HCT116 (cell line): ENCODE results near the gene UROD. TPM values are rescaled to one million over a fixed set of nuclear protein-coding genes. Genes with fewer than 3 reads are reported as not detected.

ENCODE experiments used
- ATAC-seq: fragments of 200-7000 bp; cut with Tn5 transposase; 2 replicates; pipeline ENCODE4 v1.9.1; 2020; ENCODE audit warnings: mild to moderate bottlenecking, moderate library complexity
- BruUV-seq: library from RNA; stranded (reverse); fragments of 400-500 nt; replicated peaks from 2 replicates; lab custom pipeline; 2021; lab: Mats Ljungman, UMichigan
- CTCF ChIA-PET: fragments of 300-600 bp; sonication (Branson Sonifier 250); formaldehyde crosslinking; loops from one replicate; lab custom pipeline; 2021; ENCODE audit warnings: antibody characterized with exemption; lab: Charles Lee
- POLR2A ChIA-PET: fragments of 300-600, 350-600 bp; sonication (Branson Sonifier 250); formaldehyde crosslinking; loops from one replicate; lab custom pipeline; 2021; ENCODE audit warnings: antibody characterized with exemption; lab: Charles Lee
- RAD21 ChIA-PET, 2 experiments: fragments of 300-600 bp; sonication (Branson Sonifier 250); formaldehyde crosslinking; loops; one replicate each; lab custom pipeline; 2023; ENCODE audit warnings: low total read pairs in 2 of 2; ENCODE audit not compliant: uncharacterized antibody in 2 of 2, unreplicated experiment in 2 of 2, low non-redundant PET in 1 of 2; lab: Charles Lee
- DNase-seq: peaks from one replicate; pipeline ENCODE4 v3.0.0-alpha.2; 2010; ENCODE audit warnings: low read depth, low spot score
- H2AFZ ChIP-seq: fragments of 200-600 bp; shearing (Covaris generic), sonication (generic); 2 replicates; pipeline ENCODE4 v1.6.1; 2017; ENCODE audit warnings: low read depth, mixed run types, mixed read lengths, antibody characterized with exemption, low read length; ENCODE audit not compliant: poor library complexity, severe bottlenecking
- H3K27ac ChIP-seq: 2 replicates; pipeline ENCODE4 v1.5.1; 2012; ENCODE audit warnings: low read depth, low read length
- H3K27me3 ChIP-seq: fragments of 200-600 bp; sonication (generic); 2 replicates; pipeline ENCODE4 v1.6.1; 2016; ENCODE audit warnings: mixed run types, low read length, mixed read lengths; ENCODE audit not compliant: insufficient read depth
- H3K36me3 ChIP-seq, 2 experiments: fragments of 200-500 bp in 1 of 2; fragments of 200-600 bp in 1 of 2; sonication (Bioruptor generic) in 1 of 2; sonication (generic) in 1 of 2; 2 replicates each; pipeline versions ENCODE4 v1.5.1 to v1.6.1; 2014 to 2016; ENCODE audit warnings: low read length in 2 of 2, inconsistent platforms in 1 of 2, mixed read lengths in 1 of 2, mixed run types in 1 of 2; ENCODE audit not compliant: insufficient read depth in 2 of 2, control insufficient read depth in 1 of 2
- H3K4me1 ChIP-seq, 2 experiments: fragments of 200-600 bp in 1 of 2; sonication (generic) in 1 of 2; 2 replicates each; pipeline versions ENCODE4 v1.5.1 to v1.6.1; 2012 to 2017; ENCODE audit warnings: low read length in 2 of 2, inconsistent platforms in 1 of 2, mild to moderate bottlenecking in 1 of 2, mixed read lengths in 1 of 2, mixed run types in 1 of 2, moderate library complexity in 1 of 2; ENCODE audit not compliant: insufficient read depth in 2 of 2, control insufficient read depth in 1 of 2
- H3K4me2 ChIP-seq: fragments of 200-600 bp; sonication (generic); 2 replicates; pipeline ENCODE4 v1.6.1; 2017; ENCODE audit warnings: mixed run types, low read length, mixed read lengths
- H3K4me3 ChIP-seq, 2 experiments: fragments of 200-600 bp in 1 of 2; sonication (generic) in 1 of 2; replicated peaks in 1 of 2; 2 replicates each; pipeline ENCODE4 v1.5.1; 2011 to 2016; ENCODE audit warnings: low read length in 2 of 2, control low read depth in 1 of 2, low read depth in 1 of 2, mild to moderate bottlenecking in 1 of 2, mixed read lengths in 1 of 2, mixed run types in 1 of 2
- H3K79me2 ChIP-seq: fragments of 200-600 bp; sonication (generic); 2 replicates; pipeline ENCODE4 v1.6.1; 2017; ENCODE audit warnings: mild to moderate bottlenecking, mixed run types, low read length, moderate library complexity, mixed read lengths; ENCODE audit not compliant: insufficient read depth
- H3K9ac ChIP-seq: fragments of 200-600 bp; sonication (generic); 2 replicates; pipeline ENCODE4 v1.6.1; 2016; ENCODE audit warnings: low read length, mixed read lengths
- H3K9me2 ChIP-seq: fragments of 200-600 bp; sonication (generic), shearing (Covaris generic); 2 replicates; pipeline ENCODE4 v1.6.1; 2017; ENCODE audit warnings: mixed run types, mild to moderate bottlenecking, moderate library complexity; ENCODE audit not compliant: insufficient read depth
- H3K9me3 ChIP-seq, 2 experiments: fragments of 200-500 bp in 1 of 2; fragments of 200-600 bp in 1 of 2; sonication (Bioruptor generic) in 1 of 2; sonication (generic) in 1 of 2; 2 replicates each; pipeline ENCODE4 v1.6.1; 2014 to 2017; ENCODE audit warnings: low read length in 2 of 2, mixed read lengths in 2 of 2, inconsistent platforms in 1 of 2, low read depth in 1 of 2, mild to moderate bottlenecking in 1 of 2, mixed run types in 1 of 2, moderate library complexity in 1 of 2; ENCODE audit not compliant: control insufficient read depth in 1 of 2, insufficient read depth in 1 of 2
- H4K20me1 ChIP-seq: fragments of 200-600 bp; sonication (generic), shearing (Covaris generic); 2 replicates; pipeline ENCODE4 v1.6.1; 2017; ENCODE audit warnings: mixed run types, mild to moderate bottlenecking, moderate library complexity; ENCODE audit not compliant: insufficient read depth
- ATF3 ChIP-seq: IDR thresholded peaks from 2 replicates; pipeline ENCODE4 v1.6.1; 2012
- EGR1 ChIP-seq: IDR thresholded peaks from 2 replicates; pipeline ENCODE4 v1.6.1; 2012; ENCODE audit warnings: low read depth
- ELF1 ChIP-seq: IDR thresholded peaks from 2 replicates; pipeline ENCODE4 v1.6.1; 2012; ENCODE audit warnings: low read depth, borderline replicate concordance
- JUND ChIP-seq: IDR thresholded peaks from 2 replicates; pipeline ENCODE4 v1.6.1; 2012
- POLR2AphosphoS5 ChIP-seq: IDR thresholded peaks from 2 replicates; pipeline ENCODE4 v1.6.1; 2011; ENCODE audit warnings: mild to moderate bottlenecking, low read depth, low read length, moderate library complexity
- REST ChIP-seq: IDR thresholded peaks from 2 replicates; pipeline ENCODE4 v1.6.1; 2012; ENCODE audit warnings: low read depth
- SRF ChIP-seq: IDR thresholded peaks from 2 replicates; pipeline ENCODE4 v1.6.1; 2012; ENCODE audit warnings: low read depth
- YY1 ChIP-seq: IDR thresholded peaks from 2 replicates; pipeline ENCODE4 v1.6.1; 2011; ENCODE audit warnings: low read length, low read depth, moderate library complexity, mild to moderate bottlenecking; ENCODE audit not compliant: insufficient replicate concordance; ENCODE audit errors: extremely low read depth
- ZFX ChIP-seq: fragments of 450-650 bp; IDR thresholded peaks from 2 replicates; pipeline ENCODE4 v1.6.1; 2017
- ZNF274 ChIP-seq: fragments of 200-500 bp; sonication (Bioruptor generic); IDR thresholded peaks from 2 replicates; pipeline ENCODE4 v1.6.1; 2014; ENCODE audit warnings: mild to moderate bottlenecking, low read depth, low read length, inconsistent platforms
- intact Hi-C: fragments of 100-400 bp; cut with micrococcal nuclease; formaldehyde crosslinking; loops from 2 replicates; pipeline ENCODE4 v1.10.0; 2022
- total RNA-seq: library from RNA; stranded (reverse); gene quantifications from one replicate; pipeline ENCODE4 v1.2.1, GENCODE V29; 2021; ENCODE audit not compliant: unreplicated experiment

Gene UROD
- total RNA-seq, 1 experiment from 2014 or later: 73.7 TPM

GRCh38 chr1:45009296-45009865 lies 2.7 kb upstream of the UROD start:
- Histone ChIP-seq H3K9me3 (no peaks in the 10 kb centered on the region), H3K4me3 (no peak overlapping the region; a peak in 1 of 4 replicates), H4K20me1 (no peaks in the 10 kb centered on the region), H3K27ac (no peak overlapping the region), H3K9me2 (no peaks in the 10 kb centered on the region), H3K9ac (no peak overlapping the region), H3K36me3 (peaks cover 8 to 10% of the 10 kb centered on the region in 2 experiments; a peak in 2 of 4 replicates), H3K27me3 (no peaks in the 10 kb centered on the region), H3K4me2 (peak overlapping the region; percentile 80), H2AFZ (no peak overlapping the region), H3K79me2 (peaks cover 12% of the 10 kb centered on the region; the same call in 1 of the 2 replicates), H3K4me1 (peaks cover 9 to 28% of the 10 kb centered on the region in 2 experiments; a peak in 3 of 4 replicates)
- ChIA-PET RAD21 (no interaction called here), POLR2A (interaction anchor here (3.1 to 5.4 kb wide), 2 partner anchors 288 to 293 kb away, joined by 20 to 35 read pairs; no protein-coding TSS in a partner anchor), CTCF (no interaction called here)
- intact Hi-C loops: no loop called here
- TF ChIP-seq POLR2AphosphoS5 (no peak), SRF (no peak), EGR1 (no peak), ATF3 (no peak), ZFX (no peak), JUND (no peak), ZNF274 (no peak), YY1 (no peak), ELF1 (no peak), REST (no peak)
- DNase-seq: no peak
- no TSS peak for BruUV-seq
- no peak for ATAC-seq
